ENCODE measurements around the gene DFFB. TPM values are rescaled to one million over a fixed set of nuclear protein-coding genes. Genes with fewer than 3 reads are reported as not detected.

Gene DFFB
- total RNA-seq, 1 donor from 2014 or later: 2.8 TPM

- DNase-seq (no peak), ATAC-seq (ENCODE audit: poor library complexity) (no peak)
- intact Hi-C loops (cut with DNase I): no loop called here
Observed at GRCh38 chr1:3825356-3825755, 31.9 kb upstream of the DFFB start.

- DNase-seq (no peak), ATAC-seq (ENCODE audit: poor library complexity) (no peak)
- intact Hi-C loops (cut with DNase I): no loop called here
Observed at GRCh38 chr1:3827813-3828307, 29.4 kb upstream of the DFFB start.

- no peak for ATAC-seq (ENCODE audit: poor library complexity)
- intact Hi-C loops (cut with DNase I): no loop called here
- DNase-seq: no peak
Observed at GRCh38 chr1:3828391-3828790, 28.9 kb upstream of the DFFB start.

DNA sequence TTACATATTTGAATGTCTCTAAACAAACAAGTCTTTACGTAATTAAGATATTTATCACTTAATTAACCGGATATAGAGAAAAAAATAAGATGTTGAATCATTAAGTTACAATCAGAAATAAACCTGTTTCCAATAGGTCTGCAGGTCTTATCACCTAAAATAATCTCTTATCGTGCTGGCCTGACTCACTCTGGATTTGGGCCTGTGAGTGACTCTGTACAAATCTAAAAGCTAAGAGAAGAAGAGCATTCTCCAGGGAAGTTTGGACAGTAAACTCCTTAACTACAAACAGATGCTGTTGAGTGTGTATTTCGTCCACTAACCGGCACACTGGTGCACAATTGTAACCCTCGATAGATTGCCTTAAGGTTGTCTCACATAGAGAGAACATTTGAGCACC lies 25.6 kb upstream of the DFFB start:
- ATAC-seq (ENCODE audit: poor library complexity) (no peak), DNase-seq (no peak)
- intact Hi-C loops (cut with DNase I): no loop called here

GRCh38 chr1:3834701-3835100 lies 22.6 kb upstream of the DFFB start:
- ATAC-seq (ENCODE audit: poor library complexity) (no peak), DNase-seq (no peak)
- intact Hi-C loops (cut with DNase I): loop anchor here (2.0 kb wide), 1 partner anchor 24 kb away; no protein-coding TSS in a partner anchor

DNA sequence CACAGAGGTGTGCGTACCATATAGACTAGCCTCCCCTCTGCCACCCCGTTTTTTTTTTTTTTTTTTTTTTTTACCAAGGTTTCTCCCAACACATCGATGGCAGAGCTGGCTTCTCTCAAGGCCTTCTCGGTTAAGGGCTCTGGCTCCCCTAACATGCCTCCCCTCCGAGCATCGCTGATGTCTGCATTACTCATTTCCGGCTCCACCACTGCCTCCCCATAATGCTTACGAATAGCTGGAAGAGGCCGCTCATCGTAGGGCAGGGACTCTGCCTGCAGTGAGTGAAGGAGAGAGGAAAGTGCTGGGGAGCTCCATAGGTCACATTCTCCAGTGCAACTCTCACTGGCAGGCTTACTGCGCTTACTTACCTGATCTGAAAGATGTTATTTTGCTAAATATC lies 20.9 kb upstream of the DFFB start:
- intact Hi-C loops (cut with DNase I): no loop called here
- DNase-seq (no peak), ATAC-seq (ENCODE audit: poor library complexity) (no peak)

- intact Hi-C loops (cut with DNase I): no loop called here
- no peak for DNase-seq
- no peak for ATAC-seq (ENCODE audit: poor library complexity)
Observed at GRCh38 chr1:3837200-3837599, 20.1 kb upstream of the DFFB start.

GRCh38 chr1:3837685-3838084 lies 19.6 kb upstream of the DFFB start:
- no peak for ATAC-seq (ENCODE audit: poor library complexity)
- no peak for DNase-seq
- intact Hi-C loops (cut with DNase I): no loop called here

DNA sequence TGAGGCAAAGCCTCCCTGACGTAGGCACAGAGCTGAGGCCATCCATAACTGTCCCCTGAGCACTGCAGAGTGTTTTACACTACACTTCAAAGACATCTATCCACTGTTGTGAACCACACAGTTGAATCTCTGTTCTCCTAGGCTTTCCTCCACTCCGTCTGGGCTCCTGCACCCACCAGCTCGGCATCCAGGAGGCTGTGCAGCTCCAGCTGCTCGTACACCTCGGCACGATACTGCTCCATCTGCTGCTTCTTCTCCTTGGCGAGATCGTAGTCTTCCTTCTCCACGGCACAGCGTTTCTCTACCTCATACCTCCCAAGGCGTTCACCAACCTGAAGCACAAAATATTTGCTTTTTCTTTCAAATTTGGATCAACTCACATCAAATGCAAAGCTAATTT lies 18.5 kb upstream of the DFFB start:
- ATAC-seq (ENCODE audit: poor library complexity) (no peak), DNase-seq (no peak)
- intact Hi-C loops (cut with DNase I): no loop called here

GRCh38 chr1:3841491-3841890 lies 15.8 kb upstream of the DFFB start:
- intact Hi-C loops (cut with DNase I): no loop called here
- DNase-seq: no peak
- ATAC-seq (ENCODE audit: poor library complexity): no peak

GRCh38 chr1:3842912-3843311 lies 14.4 kb upstream of the DFFB start:
- no peak for ATAC-seq (ENCODE audit: poor library complexity)
- intact Hi-C loops (cut with DNase I): no loop called here
- DNase-seq: no peak

DNA sequence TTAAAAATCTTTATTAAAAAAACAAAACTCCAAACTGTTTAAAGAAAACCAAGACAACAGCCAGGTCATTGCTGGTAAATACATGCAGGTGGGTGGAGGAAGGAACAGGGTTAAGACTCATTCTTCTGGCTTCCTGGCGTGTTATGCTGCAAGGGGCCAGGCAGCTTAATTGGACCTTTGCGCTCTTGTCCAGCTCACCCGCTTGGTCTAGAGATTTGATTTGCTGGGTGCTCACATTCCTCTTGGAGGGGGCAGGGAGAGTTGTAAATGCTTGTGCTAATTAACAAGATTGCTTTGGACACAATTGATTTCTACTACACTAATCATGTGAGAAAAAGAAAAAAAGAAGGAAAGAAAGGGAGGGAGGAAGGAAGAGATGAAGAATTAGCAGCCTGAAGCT lies 10.7 kb upstream of the DFFB start:
- DNase-seq: no peak
- intact Hi-C loops (cut with DNase I): no loop called here
- ATAC-seq (ENCODE audit: poor library complexity): no peak

DNA sequence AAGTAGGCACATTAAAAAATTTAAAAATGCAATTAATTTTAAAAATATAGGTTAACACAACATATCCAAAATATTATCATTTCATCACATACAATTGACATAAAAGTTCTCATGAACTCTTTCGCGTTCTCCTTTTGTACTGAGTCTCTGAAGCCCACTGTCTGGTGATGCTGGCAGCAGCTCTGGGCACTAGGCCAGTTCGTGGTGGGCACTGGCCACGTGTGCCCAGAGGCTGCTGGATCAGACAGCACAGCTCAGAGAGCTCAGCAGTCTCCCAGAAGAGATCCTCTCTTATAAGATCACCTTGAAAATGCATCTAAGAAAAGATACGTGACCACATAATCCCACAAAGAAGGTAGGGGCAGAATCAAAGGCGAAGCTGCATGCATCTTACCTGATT lies 10.2 kb upstream of the DFFB start:
- ATAC-seq (ENCODE audit: poor library complexity) (no peak), DNase-seq (no peak)
- intact Hi-C loops (cut with DNase I): no loop called here

DNA sequence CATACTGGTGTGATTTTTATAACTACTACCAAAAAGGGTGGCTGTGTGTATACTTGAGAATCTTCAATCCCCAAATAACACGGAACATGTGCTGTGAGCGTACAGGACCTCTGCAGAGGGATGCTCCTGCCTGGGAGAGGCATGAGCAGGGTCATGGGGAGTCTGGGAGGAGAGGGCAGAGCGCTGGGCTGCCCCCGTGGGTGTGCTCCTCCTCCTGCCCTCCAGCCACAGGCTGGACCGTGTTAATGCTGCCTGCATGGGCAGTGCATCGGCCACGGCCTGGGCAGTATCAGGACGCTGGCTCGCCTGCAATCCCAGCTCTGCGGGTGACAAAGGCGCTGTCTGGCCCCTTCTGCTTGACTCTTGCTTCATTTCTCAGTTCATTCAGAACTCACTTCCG lies 6.4 kb upstream of the DFFB start:
- DNase-seq: no peak
- intact Hi-C loops (cut with DNase I): no loop called here
- no peak for ATAC-seq (ENCODE audit: poor library complexity)

DNA sequence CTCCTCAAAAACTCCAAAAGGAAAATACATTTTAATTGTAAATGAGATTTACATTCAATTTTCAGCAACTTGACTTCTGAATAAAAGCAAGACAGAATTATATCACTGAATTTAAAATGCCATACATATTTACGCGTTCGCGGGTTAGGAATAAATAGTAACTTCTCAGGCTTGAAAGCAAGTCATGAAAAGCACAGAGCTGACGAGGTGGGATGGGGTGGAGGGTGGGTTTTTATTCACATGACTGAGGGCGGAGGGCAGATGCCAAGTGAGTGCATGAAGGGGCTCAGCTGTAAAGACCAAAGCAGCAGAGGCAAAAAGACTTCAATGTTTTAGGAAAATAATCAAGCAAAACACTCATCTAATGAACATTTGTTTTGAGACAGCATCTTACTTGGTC lies 6.0 kb upstream of the DFFB start:
- DNase-seq (no peak), ATAC-seq (ENCODE audit: poor library complexity) (no peak)
- intact Hi-C loops (cut with DNase I): no loop called here

GRCh38 chr1:3852091-3852490 lies 5.2 kb upstream of the DFFB start:
- DNase-seq: no peak
- no peak for ATAC-seq (ENCODE audit: poor library complexity)
- intact Hi-C loops (cut with DNase I): no loop called here

DNA sequence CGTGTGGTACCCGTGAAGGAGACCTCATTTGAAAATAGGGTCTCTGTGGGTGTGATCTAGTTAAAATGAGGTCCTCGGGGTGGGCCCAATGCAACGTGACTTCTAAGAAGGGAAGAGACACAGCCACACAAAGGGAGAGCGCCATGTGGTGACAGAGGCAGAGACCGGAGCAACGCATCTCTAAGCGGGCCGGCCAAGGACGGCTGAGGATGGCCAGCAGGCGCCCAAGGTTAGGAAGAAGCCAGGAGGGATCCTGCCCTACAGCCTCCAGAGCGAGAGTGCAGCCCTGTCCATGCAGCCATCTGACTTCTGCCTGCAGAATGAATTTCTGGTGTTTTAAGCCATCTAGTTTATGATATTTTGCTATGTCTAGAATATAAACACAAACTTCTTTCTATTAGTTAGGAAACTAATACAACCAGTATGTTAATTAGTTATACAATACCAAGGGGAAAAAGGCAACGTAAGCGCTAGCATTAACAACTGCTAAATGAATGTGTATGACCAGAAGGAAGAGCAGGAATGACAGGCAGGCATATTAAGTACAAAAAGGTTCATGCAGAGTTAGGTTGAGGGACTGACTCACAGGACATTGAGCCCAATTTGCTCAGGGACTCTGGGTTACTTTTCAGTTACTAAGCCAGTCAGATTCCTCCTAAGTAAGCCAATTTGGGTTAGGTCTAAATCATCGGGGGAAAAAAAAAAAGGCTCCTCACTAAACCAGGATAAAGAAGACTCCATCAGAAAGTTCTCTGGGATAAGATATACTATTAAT lies 4.4 kb upstream of the DFFB start:
- DNase-seq (no peak), ATAC-seq (ENCODE audit: poor library complexity) (no peak)
- intact Hi-C loops (cut with DNase I): no loop called here

GRCh38 chr1:3857791-3858129 lies 484 bp downstream of the DFFB start:
- intact Hi-C loops (cut with DNase I): no loop called here
- ATAC-seq (ENCODE audit: poor library complexity) (no peak), DNase-seq (no peak)

DNA sequence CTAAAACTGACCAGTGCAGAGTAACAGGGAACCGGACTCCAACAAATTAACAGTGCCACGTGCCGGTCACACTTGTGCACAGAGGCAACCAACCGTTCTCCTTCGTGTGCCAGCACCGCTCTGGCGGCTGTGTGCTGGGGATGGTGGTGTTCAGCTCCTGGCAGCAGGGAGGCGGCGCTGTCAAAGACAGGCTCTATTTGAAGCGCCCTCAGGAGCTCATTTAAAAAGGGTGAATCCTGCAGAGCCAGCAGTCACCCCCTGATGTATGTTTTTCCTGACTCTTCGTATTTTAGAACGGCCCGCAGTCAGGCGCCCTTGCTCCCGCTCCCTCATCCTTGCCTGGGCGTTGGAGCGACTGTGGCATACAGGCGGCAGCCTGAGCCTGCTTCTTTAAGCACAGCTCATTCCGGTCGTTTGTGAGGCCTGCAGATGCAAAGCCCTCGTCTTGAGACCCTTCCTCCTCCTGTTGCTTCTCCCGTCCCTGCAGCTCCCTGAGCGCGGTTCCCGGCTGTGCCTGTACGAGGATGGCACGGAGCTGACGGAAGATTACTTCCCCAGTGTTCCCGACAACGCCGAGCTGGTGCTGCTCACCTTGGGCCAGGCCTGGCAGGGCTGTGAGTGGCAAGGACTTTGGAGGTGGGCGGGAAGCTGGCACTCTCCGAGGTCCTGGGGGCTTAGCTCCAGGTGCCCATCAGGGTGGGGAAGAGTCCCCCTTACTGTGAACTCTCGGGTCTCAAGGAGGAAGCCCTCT lies 1.1 kb downstream of the DFFB start:
- ATAC-seq (ENCODE audit: poor library complexity): no peak
- intact Hi-C loops (cut with DNase I): no loop called here
- DNase-seq: no peak

DNA sequence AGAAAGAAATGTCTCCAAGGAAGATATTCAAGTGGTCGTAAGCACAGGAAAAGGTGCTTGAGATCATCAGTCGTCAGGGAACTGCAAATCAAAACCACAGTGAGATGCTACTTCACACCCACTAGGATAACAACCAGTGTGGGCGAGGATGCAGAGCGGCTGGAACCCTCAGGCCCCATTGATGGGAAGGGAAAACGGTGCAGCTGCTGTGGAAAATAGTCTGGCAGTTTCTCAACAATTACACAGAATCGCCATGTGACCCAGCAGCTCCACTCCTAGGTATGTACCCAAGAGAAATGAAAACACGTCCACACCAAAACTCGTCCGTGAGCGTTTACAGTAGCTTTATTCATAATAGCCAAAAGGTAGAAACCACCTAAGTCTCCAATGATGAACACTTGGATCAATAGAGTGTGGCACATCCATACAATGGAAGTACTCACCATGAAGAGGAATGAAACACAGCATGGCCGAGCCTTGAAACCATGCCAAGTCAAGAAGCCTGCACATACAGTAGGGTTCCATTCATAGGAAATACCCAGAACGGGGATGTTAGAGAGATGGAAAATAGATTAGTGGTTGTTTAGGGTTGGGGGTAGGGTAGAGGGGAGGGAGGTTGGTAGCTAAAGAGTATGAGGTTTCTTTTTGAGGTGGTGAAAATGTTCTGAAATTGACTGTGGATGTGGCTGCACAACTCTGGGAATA lies 6.1 kb downstream of the DFFB start:
- intact Hi-C loops (cut with DNase I): no loop called here
- ATAC-seq (ENCODE audit: poor library complexity) (no peak), DNase-seq (no peak)

Data from Right ventricle myocardium superior (tissue), 1 donor.